ENCODE measurements around the gene KCNMA1.

The KCNMA1 gene

GRCh38 chr10:77070346-77070745 lies 567.3 kb downstream of the KCNMA1 start:
- no peak overlapping the region for H3K4me3 ChIP-seq (ENCODE audit: low read length)
- no peak for TF ChIP-seq ZNF274 (IDR thresholded peaks at IDR 0.05; ENCODE audit: low read depth, low read length)

- no peak overlapping the region for H3K4me3 ChIP-seq (ENCODE audit: low read length)
- no peak for TF ChIP-seq ZNF274 (IDR thresholded peaks at IDR 0.05; ENCODE audit: low read depth, low read length)
Observed at GRCh38 chr10:77068969-77069368, 568.6 kb downstream of the KCNMA1 start.

GRCh38 chr10:77068272-77068671 lies 569.3 kb downstream of the KCNMA1 start:
- H3K4me3 ChIP-seq (ENCODE audit: low read length) = no peak overlapping the region
- TF ChIP-seq ZNF274 (IDR thresholded peaks at IDR 0.05; ENCODE audit: low read depth, low read length) = no peak

- H3K4me3 ChIP-seq (ENCODE audit: low read length) = no peak overlapping the region
- TF ChIP-seq ZNF274 (IDR thresholded peaks at IDR 0.05; ENCODE audit: low read depth, low read length) = no peak
Observed at GRCh38 chr10:77062381-77062780, 575.2 kb downstream of the KCNMA1 start.

- no peak for TF ChIP-seq ZNF274 (IDR thresholded peaks at IDR 0.05; ENCODE audit: low read depth, low read length)
Observed at GRCh38 chr10:77060913-77061312, 576.7 kb downstream of the KCNMA1 start.

GRCh38 chr10:77056650-77057049 lies 581.0 kb downstream of the KCNMA1 start:
- no peak overlapping the region for H3K4me3 ChIP-seq (ENCODE audit: low read length)
- no peak for TF ChIP-seq ZNF274 (IDR thresholded peaks at IDR 0.05; ENCODE audit: low read depth, low read length)

More at GRCh38 chr10:77060913-77061312, 576.7 kb downstream of the KCNMA1 start:
- H3K4me3 ChIP-seq (ENCODE audit: low read length) = no peak overlapping the region

GRCh38 chr10:77052593-77052992 lies 585.0 kb downstream of the KCNMA1 start:
- no peak overlapping the region for H3K4me3 ChIP-seq (ENCODE audit: low read length)
- TF ChIP-seq ZNF274 (IDR thresholded peaks at IDR 0.05; ENCODE audit: low read depth, low read length) = no peak

- no peak for TF ChIP-seq ZNF274 (IDR thresholded peaks at IDR 0.05; ENCODE audit: low read depth, low read length)
- no peak overlapping the region for H3K4me3 ChIP-seq (ENCODE audit: low read length)
Observed at GRCh38 chr10:77051837-77052236, 585.8 kb downstream of the KCNMA1 start.

GRCh38 chr10:77049896-77050295 lies 587.7 kb downstream of the KCNMA1 start:
- TF ChIP-seq ZNF274 (IDR thresholded peaks at IDR 0.05; ENCODE audit: low read depth, low read length) = no peak
- H3K4me3 ChIP-seq (ENCODE audit: low read length) = no peak overlapping the region

GRCh38 chr10:77049146-77049545 lies 588.5 kb downstream of the KCNMA1 start:
- no peak overlapping the region for H3K4me3 ChIP-seq (ENCODE audit: low read length)
- no peak for TF ChIP-seq ZNF274 (IDR thresholded peaks at IDR 0.05; ENCODE audit: low read depth, low read length)

GRCh38 chr10:77045085-77045484 lies 592.5 kb downstream of the KCNMA1 start:
- TF ChIP-seq ZNF274 (IDR thresholded peaks at IDR 0.05; ENCODE audit: low read depth, low read length) = no peak
- no peak overlapping the region for H3K4me3 ChIP-seq (ENCODE audit: low read length)

GRCh38 chr10:77043420-77043763 lies 594.2 kb downstream of the KCNMA1 start:
- TF ChIP-seq ZNF274 (IDR thresholded peaks at IDR 0.05; ENCODE audit: low read depth, low read length) = no peak
- H3K4me3 ChIP-seq (ENCODE audit: low read length) = no peak overlapping the region

- TF ChIP-seq ZNF274 (IDR thresholded peaks at IDR 0.05; ENCODE audit: low read depth, low read length) = no peak
- no peak overlapping the region for H3K4me3 ChIP-seq (ENCODE audit: low read length)
Observed at GRCh38 chr10:77042706-77043419, 594.7 kb downstream of the KCNMA1 start.

- no peak for TF ChIP-seq ZNF274 (IDR thresholded peaks at IDR 0.05; ENCODE audit: low read depth, low read length)
Observed at GRCh38 chr10:77041636-77042258, 595.9 kb downstream of the KCNMA1 start.

GRCh38 chr10:77038407-77038806 lies 599.2 kb downstream of the KCNMA1 start:
- TF ChIP-seq ZNF274 (IDR thresholded peaks at IDR 0.05; ENCODE audit: low read depth, low read length) = no peak
- H3K4me3 ChIP-seq (ENCODE audit: low read length) = no peak overlapping the region

More at GRCh38 chr10:77041636-77042258, 595.9 kb downstream of the KCNMA1 start:
- H3K4me3 ChIP-seq (ENCODE audit: low read length) = no peak overlapping the region
